Right atrium auricular region (tissue), 2 donors: ENCODE measurements around the gene BPIFA2. TPM values are rescaled to one million over a fixed set of nuclear protein-coding genes. Genes with fewer than 3 reads are reported as not detected.
"Not testable (repeated sequence)": the region's sequence is repeated elsewhere in the genome, so short reads cannot be mapped to it uniquely, and the experiment has no call there.

ENCODE experiments used
- DNase-seq: peaks from one replicate; pipeline ENCODE4 v3.0.0-alpha.2; 2019; ENCODE audit warnings: low spot score
- H3K27ac ChIP-seq, 2 donors: fragments of 200-600 bp; sonication (generic); 1 replicate in 1 of 2; 2 replicates in 1 of 2; pipeline ENCODE4 v1.5.1; 2016 to 2019
- H3K27me3 ChIP-seq, 2 donors: fragments of 200-600 bp; sonication (generic); one replicate each; pipeline versions ENCODE4 v1.5.1 to v1.6.0; 2017 to 2019
- H3K36me3 ChIP-seq: fragments of 200-600 bp; sonication (generic); one replicate; pipeline ENCODE4 v1.5.1; 2016
- H3K4me1 ChIP-seq, 2 donors: fragments of 200-600 bp; sonication (generic); one replicate each; pipeline versions ENCODE4 v1.5.1 to v1.6.0; 2017 to 2019
- H3K4me3 ChIP-seq, 2 donors: fragments of 200-600 bp; sonication (generic); 1 replicate in 1 of 2; 2 replicates in 1 of 2; pipeline ENCODE4 v1.5.1; 2017 to 2019; ENCODE audit warnings: mild to moderate bottlenecking in 1 of 2, moderate library complexity in 1 of 2
- H3K9me3 ChIP-seq, 2 donors: fragments of 200-600 bp; sonication (generic); one replicate each; pipeline ENCODE4 v1.5.1; 2019
- CTCF ChIP-seq, 2 donors: fragments of 200-600 bp; sonication (generic); IDR thresholded peaks; one replicate each; pipeline ENCODE4 v1.5.1; 2019; ENCODE audit warnings: antibody characterized with exemption in 2 of 2
- total RNA-seq, 2 donors: library from RNA; depleted of rRNA; stranded (reverse); fragments of >200 nt; gene quantifications; one replicate each; pipeline ENCODE4 v1.1.0, GENCODE V29; 2016

The BPIFA2 gene
- total RNA-seq, result not detected

GRCh38 chr20:33167859-33168258, at the start of gene BPIFA2:
BPIFA2 (plus strand) TSS chr20:33168159; CDS start chr20:33169146, 987 bp downstream.
- H3K27ac ChIP-seq, result no peak within 1 kb of the TSS
- no peaks in the 10 kb centered on the region for H3K36me3 ChIP-seq
- no peaks in the 10 kb centered on the region for H3K4me1 ChIP-seq
- H3K9me3 ChIP-seq, result peaks cover 0 to 23% of the 10 kb centered on the region in 2 donors
- H3K4me3 ChIP-seq, result no peak within 1 kb of the TSS
- no peaks in the 10 kb centered on the region for H3K27me3 ChIP-seq
- no peak for TF ChIP-seq CTCF (IDR thresholded peaks at IDR 0.05)
- DNase-seq, result no peak

GRCh38 chr20:33119725-33120720, 47.9 kb upstream of the BPIFA2 start:
- no peaks in the 10 kb centered on the region for H3K27me3 ChIP-seq
- DNase-seq, result no peak
- no peak for TF ChIP-seq CTCF (IDR thresholded peaks at IDR 0.05)

GRCh38 chr20:33120934-33121333, 47.0 kb upstream of the BPIFA2 start:
- Histone ChIP-seq H3K4me1 (no peaks in the 10 kb centered on the region), H3K27ac (no peak overlapping the region), H3K9me3 (no peaks in the 10 kb centered on the region), H3K4me3 (no peak overlapping the region), H3K27me3 (no peaks in the 10 kb centered on the region), H3K36me3 (no peaks in the 10 kb centered on the region)
- TF ChIP-seq CTCF (IDR thresholded peaks at IDR 0.05), result no peak
- DNase-seq, result no peak

More at GRCh38 chr20:33119725-33120720, 47.9 kb upstream of the BPIFA2 start:
- H3K9me3 ChIP-seq, result no peaks in the 10 kb centered on the region
- H3K36me3 ChIP-seq, result no peaks in the 10 kb centered on the region
- H3K4me3 ChIP-seq, result no peak overlapping the region
- no peak overlapping the region for H3K27ac ChIP-seq
- no peaks in the 10 kb centered on the region for H3K4me1 ChIP-seq

GRCh38 chr20:33122297-33122696, 45.7 kb upstream of the BPIFA2 start:
- not testable (repeated sequence) for H3K4me1 ChIP-seq, DNase-seq, H3K9me3 ChIP-seq, H3K4me3 ChIP-seq, H3K27ac ChIP-seq, H3K36me3 ChIP-seq, H3K27me3 ChIP-seq

GRCh38 chr20:33124261-33124660, 43.7 kb upstream of the BPIFA2 start:
- Histone ChIP-seq H3K4me3 (no peak overlapping the region), H3K36me3 (no peaks in the 10 kb centered on the region), H3K9me3 (no peaks in the 10 kb centered on the region), H3K27ac (no peak overlapping the region), H3K4me1 (no peaks in the 10 kb centered on the region), H3K27me3 (no peaks in the 10 kb centered on the region)
- DNase-seq, result peak; percentile 36
- no peak for TF ChIP-seq CTCF (IDR thresholded peaks at IDR 0.05)

GRCh38 chr20:33124994-33125393, 43.0 kb upstream of the BPIFA2 start:
- no peaks in the 10 kb centered on the region for H3K4me1 ChIP-seq
- DNase-seq, result no peak
- TF ChIP-seq CTCF (IDR thresholded peaks at IDR 0.05), result no peak

More at GRCh38 chr20:33124994-33125393, 43.0 kb upstream of the BPIFA2 start:
- no peaks in the 10 kb centered on the region for H3K9me3 ChIP-seq
- no peaks in the 10 kb centered on the region for H3K36me3 ChIP-seq
- no peaks in the 10 kb centered on the region for H3K27me3 ChIP-seq
- H3K27ac ChIP-seq, result no peak overlapping the region
- H3K4me3 ChIP-seq, result no peak overlapping the region
